ENCODE measurements around the gene ALG13.

DNA sequence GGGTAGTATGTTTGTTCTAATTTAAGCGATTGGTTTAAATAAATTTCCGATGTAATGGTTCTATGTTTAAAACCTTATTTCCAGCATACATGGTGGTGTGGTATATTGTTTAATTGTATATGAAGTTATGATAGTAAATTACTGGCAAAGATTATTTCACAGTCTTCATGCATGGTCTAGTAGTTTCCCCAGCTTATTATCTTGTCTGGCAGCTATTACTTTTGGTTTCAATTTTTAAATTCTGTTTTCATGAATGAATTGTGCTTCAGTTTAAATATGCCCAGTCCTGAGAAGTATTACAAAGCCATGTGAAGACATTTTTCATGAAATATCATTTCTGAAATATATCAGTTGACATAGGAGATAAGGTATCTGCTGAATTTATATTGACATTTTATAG, 6.3 kb downstream of the ALG13 start:
- TF ChIP-seq, protein P1, sequence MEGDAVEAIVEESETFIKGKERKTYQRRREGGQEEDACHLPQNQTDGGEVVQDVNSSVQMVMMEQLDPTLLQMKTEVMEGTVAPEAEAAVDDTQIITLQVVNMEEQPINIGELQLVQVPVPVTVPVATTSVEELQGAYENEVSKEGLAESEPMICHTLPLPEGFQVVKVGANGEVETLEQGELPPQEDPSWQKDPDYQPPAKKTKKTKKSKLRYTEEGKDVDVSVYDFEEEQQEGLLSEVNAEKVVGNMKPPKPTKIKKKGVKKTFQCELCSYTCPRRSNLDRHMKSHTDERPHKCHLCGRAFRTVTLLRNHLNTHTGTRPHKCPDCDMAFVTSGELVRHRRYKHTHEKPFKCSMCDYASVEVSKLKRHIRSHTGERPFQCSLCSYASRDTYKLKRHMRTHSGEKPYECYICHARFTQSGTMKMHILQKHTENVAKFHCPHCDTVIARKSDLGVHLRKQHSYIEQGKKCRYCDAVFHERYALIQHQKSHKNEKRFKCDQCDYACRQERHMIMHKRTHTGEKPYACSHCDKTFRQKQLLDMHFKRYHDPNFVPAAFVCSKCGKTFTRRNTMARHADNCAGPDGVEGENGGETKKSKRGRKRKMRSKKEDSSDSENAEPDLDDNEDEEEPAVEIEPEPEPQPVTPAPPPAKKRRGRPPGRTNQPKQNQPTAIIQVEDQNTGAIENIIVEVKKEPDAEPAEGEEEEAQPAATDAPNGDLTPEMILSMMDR (IDR thresholded peaks at IDR 0.05; ENCODE audit: low read depth, low read length, poor library complexity, severe bottlenecking) = no peak
- no peak for TF ChIP-seq EZH2phosphoT487 (IDR thresholded peaks at IDR 0.05; ENCODE audit: borderline replicate concordance, low read length)

Measured in DOHH2 (cell line).